NCI-H2171 (cell line): ENCODE measurements around the gene LEF1.

Source experiments
- DNase-seq: peaks from one replicate; lab custom pipeline; 2025; lab: John Stamatoyannopoulos, UW

LEF1 gene

GRCh38 chr4:108174856-108175255 is 6.1 kb upstream of the LEF1 start:
- DNase-seq = no peak

- no peak for DNase-seq
These were observed 4.9 kb upstream of the LEF1 start for GRCh38 chr4:108173599-108174057.

DNA sequence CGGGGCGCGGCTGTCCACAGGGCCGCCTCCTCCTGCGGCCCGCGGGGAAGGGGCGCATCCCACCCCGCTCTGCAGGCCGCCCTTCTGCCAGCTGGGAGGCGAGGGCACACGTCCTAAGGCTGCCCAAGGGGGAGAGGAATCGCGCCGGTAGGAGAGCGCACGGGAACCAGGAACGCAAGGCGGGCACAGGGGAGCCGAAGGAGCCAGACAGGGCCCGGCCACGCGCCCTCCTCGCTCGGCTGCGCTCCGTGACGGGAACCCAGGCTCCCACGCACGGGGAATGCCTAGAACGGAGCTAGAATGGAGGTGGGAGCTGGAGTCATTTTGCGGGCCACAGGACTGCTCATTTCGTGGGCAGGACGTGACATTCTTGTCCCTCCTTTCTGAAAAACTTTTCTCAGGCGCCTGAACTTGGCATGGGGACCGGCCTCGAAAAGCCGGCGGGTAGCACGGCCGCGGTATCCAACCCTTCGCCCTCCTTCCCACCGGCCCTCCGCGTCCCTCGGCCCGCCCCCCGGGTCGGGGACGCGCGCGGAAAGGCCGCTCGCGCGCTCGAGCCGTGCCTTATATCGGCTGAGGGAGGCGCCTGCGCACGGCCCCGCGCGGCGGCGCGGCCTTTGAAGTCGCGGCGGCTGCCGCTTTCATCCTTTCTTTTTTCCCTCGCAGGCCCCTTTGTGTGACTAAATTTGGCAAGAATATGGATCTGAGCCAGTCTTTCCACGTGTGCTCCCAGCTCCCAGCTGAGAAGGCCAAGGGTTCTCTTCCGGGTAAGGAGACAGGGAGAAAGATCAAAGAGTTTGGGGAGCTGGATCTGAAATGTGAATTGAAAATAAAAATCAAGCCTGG is 4.2 kb upstream of the LEF1 start:
- DNase-seq = peak; percentile 4

DNA sequence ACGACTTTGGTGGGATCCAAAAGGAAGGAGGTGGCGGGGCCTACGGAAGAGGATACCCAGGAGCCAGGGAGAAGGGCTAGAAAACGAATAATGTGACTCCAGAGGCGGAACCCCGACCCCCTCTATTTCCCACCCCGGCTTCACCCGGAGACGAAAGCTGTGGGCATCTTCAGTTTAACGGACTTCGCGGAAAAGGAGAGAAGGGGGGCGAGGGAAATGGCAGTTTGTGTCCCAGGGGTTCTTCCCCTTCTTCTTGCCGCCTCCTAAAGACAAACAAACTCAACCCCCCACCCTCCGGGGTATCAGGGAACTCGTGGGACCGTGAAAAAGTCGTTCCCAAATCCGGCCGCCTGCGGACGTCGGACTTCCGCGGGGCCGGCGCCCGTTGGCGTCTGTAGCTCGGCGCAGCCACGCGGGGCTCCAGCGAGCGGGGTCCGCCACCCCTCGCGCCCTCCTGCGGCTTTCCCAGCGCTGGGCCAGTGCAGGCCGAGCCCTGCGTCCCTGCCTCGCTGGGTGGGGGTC is 3.6 kb upstream of the LEF1 start:
- no peak for DNase-seq

GRCh38 chr4:108171339-108172230 is 2.9 kb upstream of the LEF1 start:
- no peak for DNase-seq

DNA sequence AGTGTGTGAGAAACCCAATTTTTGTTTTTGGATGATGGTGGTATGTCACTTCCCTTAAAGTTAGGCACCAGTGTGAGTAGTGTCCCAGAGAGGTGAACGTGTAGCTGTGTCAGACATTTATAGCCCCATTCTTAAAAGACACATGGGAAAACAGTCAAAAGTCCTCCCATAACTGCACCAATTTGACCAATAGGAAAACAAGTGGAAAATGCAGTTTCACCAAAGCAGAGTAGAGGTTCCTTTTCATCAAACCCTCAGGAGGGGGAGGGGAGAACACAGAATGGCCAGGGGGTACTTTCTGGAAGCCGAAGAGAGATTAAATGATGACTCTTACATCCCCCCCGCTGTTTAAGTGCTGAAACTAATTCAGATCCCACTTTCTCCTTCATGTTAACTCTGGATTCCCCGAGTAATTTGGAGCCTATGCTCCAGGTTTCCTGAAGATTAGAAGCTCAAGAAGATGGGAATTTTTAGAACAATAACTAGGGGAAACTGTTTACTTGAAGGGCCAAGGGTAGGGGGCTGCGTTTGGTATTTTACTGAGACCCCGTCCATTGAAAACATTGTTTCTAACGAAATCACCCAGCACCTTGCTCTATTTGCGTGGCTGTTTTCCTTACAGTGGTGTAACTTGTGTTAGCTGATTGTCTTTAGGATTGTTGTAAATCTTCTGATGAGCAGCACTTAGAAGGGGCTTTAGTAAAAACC is 2.1 kb upstream of the LEF1 start:
- DNase-seq = no peak

GRCh38 chr4:108169664-108170063 is 932 bp upstream of the LEF1 start:
- no peak for DNase-seq

DNA sequence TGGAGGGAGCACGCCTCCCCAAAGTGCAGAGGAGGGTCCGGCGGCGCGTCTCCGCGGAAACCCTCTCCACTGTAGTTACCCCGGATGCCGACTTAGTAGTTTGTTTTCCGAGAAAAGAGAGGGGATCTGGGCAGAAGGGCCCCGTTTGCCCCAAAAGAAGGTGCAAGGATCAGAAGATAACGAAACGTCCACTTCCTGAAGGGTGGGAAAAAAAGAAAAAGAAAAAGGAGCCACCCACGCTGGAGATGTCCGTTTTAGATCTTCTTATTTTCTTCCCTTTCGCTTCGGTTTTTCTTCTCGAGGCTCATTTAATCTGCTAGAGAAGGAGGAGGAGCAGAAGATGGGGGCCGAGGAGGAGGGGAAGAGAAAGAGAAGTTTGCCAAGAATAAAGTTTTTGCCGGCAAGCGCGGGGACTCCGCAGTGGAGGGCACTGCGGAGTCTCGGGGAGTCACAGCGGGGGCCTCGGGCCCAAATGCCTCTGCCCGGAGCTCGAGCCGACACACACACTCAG is 517 bp downstream of the LEF1 start:
- no peak for DNase-seq

DNA sequence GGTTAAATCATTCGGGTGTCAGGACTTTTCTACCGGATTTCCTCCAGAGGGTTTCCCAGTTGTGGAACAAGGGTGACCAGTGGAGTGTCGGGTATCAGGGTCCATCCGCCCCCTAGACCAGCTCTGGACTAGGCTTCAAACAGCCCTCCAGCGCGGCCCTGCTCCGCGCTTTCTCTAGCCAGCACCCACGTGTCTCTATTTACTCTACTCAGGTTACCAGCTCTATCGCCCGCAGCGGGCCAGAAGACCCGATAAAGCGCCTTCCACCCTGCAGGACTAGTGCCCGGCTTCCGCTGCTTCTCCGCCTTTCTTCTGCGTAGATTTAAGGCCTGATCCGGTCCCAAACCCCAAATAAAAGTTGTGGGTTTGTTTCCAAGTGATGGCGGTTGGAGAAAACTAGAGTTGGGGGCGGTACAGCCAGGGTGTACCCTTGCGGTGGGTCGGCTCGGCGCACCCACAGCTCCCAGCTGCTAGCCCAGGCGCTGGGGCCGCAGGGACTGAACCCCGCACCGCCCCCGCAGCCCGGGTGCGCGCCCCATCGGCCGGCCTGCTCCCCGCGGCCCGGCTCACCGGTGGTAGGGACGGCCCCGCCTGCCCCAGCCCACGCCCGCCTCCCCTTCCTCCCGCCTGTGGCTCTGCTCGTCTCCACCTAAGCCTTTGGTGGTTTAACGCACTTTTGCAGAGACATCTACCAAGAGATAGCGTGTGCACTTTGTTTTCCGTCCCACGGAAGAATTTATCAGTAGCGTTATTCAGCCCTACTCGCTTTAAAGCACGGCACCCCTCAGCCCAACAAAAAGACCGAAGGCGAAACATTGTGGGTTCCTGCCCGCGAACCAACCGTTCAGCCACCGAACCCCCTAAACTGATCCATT is 2.1 kb downstream of the LEF1 start:
- no peak for DNase-seq

- no peak for DNase-seq
These were observed 2.7 kb downstream of the LEF1 start for GRCh38 chr4:108166038-108166437.

DNA sequence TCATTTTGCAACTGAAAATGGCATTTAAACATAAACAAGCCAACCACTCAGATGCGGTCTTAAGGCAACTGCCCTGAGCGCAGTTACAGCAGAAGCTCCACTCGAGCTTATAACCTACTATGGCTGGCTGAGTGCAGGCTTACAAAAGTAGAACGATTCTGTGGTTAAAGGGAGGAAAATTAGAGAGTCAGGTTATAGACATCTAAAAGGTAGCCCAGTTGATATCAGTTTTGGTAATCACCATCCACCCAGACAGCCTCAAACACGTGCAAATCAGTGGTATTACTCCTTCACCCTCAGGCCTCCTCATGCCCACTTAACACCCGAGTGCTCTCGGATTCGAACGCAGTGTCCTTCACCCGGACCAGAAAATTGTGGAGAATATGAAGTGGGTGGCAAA is 3.1 kb downstream of the LEF1 start:
- DNase-seq = no peak

DNA sequence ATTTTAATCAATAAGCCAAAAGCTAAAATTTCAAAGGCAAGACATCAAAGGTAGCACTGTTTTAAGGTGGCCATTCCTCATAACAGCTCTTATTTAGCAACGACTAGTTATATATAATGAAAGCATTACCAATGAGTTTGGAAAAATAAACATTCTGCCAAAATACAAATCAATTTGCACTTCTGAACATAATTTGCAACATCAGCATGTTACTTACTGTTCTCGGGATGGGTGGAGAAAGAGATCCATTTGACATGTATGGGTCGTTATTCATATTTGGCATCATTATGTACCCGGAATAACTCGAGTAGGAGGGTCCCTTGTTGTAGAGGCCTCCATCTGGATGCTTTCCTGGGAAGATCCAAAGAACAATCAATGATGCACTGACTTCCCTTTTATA is 5.4 kb downstream of the LEF1 start:
- DNase-seq = no peak

GRCh38 chr4:108160741-108161352 is 7.9 kb downstream of the LEF1 start:
- no peak for DNase-seq

- no peak for DNase-seq
These were observed 8.9 kb downstream of the LEF1 start for GRCh38 chr4:108159845-108160244.

GRCh38 chr4:108157655-108158054 is 11.1 kb downstream of the LEF1 start:
- DNase-seq = no peak

DNA sequence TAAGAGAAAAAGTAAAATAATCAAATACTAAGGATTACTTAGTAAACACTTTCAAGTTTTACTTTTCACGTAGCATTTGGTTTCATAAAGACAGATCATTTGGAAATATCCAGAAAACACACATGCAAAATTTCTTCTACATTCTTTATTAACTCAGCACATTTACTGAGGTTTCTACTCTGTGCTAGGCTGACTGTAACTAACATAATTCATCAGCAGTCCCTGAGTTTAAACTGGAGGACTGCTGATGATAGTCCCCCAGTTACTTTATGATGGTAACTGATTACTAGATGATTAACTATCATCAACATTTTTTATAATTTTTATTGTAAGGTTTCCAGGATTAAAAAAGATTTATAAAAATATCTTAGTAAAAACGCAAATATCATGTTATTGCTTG is 12.3 kb downstream of the LEF1 start:
- no peak for DNase-seq

- no peak for DNase-seq
These were observed 13.4 kb downstream of the LEF1 start for GRCh38 chr4:108155373-108155772.

GRCh38 chr4:108152980-108153379 is 15.8 kb downstream of the LEF1 start:
- DNase-seq = no peak

GRCh38 chr4:108149588-108150380 is 18.9 kb downstream of the LEF1 start:
- no peak for DNase-seq

DNA sequence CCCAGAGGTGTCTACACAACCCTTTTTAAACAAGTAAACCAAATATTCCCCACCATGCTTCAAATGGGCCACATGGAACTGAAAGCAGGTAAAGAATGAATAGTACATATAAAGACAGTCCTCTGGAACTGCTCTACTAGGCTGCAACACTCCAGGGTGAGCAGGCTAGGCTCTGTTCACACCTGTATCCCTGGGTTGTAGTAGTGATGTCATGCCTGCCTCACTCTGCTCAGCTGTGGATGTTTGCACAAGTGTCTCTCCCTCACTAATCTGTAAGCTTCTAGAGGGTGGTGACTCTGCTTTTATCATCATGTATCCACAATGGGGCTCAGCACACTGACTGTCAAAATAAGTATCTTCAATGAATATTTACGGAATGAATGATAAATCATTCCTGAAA is 20.4 kb downstream of the LEF1 start:
- DNase-seq = no peak
